Limb (tissue), 2 donors: ENCODE measurements around the gene HLTF.

Experiments
- DNase-seq, 2 donors: peaks; one replicate each; pipeline ENCODE4 v3.0.0-alpha.2; 2016; ENCODE audit errors: extremely low spot score in 2 of 2

HLTF gene

DNA sequence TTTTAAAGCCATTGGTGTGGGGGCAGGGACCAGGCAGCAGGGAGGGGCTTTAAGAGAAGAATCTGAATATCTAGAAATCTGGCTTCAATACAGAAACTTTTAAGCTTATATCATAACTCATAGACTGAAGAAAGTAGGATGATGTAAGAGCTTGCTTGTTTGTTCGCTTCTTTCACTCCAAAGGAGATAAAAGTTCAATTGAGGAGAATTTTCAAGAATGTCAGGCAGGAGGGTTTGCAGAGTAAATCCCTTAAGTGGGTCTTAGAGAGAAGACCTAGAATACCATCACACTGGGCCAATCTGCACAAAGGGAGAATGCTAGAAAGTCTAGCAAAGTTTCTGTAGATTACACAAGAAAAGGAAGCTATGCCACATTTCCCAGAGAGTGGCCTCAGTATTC, 4.1 kb upstream of the HLTF start:
- no peak for DNase-seq

DNA sequence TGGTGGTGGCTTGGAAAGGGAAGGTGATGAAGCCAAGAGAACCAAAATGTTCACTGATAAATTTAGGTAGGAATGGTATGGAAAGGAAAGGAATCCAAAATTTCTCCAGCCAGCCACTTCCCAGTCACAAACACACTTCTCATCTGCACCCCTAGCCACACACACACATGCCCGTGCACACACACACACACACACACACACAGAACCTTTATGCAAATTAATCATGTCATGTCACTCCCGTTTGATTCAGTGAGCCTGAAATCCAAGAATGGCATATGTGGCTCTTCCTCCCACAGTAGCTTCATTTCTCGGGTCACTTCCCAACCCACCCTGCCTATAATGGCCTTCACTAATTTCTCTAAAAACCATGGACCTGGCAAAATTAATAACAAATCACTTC, 3.1 kb upstream of the HLTF start:
- DNase-seq = no peak

GRCh38 chr3:149087208-149087607, 875 bp upstream of the HLTF start:
- DNase-seq = no peak

DNA sequence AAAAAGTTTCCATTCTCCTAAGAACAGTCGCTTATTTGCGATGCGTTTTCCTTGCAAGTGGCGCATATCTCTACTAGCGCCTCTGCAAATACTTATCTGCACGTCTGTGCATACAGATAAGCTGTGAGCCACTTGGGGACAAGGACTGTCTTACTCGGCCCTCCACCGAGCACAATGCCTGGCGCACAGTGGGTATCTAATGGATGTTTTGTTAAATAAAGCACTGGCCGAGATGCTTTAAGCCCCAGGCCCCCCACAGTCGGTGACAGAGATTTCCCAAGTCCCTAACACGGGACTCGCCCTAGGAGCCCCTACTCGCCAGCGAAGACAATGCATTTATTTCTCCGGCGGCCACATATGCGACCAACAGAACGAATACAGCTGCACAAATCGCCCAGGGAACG, 503 bp downstream of the HLTF start:
- DNase-seq = peak in 1 of 2 donors; percentile 30

- no peak for DNase-seq
These were observed 4.6 kb downstream of the HLTF start for GRCh38 chr3:149081772-149082171.

GRCh38 chr3:149080699-149081091, 5.6 kb downstream of the HLTF start:
- no peak for DNase-seq

- DNase-seq = no peak
These were observed 6.2 kb downstream of the HLTF start for GRCh38 chr3:149080011-149080698.

- DNase-seq = no peak
These were observed 8.7 kb downstream of the HLTF start for GRCh38 chr3:149077628-149078027.

DNA sequence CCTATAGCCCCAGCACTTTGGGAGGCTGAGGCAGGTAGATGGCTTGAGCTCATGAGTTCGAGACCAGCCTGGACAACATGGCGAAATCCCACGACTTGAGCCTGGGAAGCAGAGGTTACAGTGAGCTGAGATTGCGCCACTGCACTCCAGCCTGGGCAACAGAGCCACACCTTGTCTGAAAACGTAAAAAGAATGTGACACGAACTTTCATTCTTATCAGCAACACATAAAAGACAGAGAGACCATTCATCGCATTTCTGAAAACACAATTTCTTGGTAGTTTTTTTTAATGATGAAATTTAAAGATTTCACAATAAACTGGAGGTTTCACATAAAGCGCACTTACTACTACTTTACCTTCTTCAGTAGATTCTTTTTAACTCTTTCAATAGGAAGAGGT, 18.4 kb downstream of the HLTF start:
- no peak for DNase-seq

- no peak for DNase-seq
These were observed 24.6 kb downstream of the HLTF start for GRCh38 chr3:149061776-149062175.

DNA sequence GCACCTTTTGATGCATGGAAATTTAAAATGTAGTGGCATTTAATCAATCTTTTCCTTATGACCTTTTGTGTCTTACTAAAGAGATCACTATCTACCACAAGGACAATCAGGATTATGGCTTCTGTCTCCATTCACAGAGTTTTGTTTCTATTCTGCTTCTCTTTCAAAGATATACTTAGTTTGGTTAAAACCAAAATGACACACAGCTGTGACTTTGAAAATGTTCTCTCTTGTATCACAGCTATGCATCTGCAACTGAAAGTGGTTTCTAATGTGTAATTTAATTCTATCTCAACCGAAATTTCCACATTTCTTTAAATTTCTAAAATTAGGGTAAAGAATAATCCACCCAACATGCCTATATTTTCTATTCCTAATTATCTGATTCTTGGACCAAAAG, 27.7 kb downstream of the HLTF start:
- no peak for DNase-seq

DNA sequence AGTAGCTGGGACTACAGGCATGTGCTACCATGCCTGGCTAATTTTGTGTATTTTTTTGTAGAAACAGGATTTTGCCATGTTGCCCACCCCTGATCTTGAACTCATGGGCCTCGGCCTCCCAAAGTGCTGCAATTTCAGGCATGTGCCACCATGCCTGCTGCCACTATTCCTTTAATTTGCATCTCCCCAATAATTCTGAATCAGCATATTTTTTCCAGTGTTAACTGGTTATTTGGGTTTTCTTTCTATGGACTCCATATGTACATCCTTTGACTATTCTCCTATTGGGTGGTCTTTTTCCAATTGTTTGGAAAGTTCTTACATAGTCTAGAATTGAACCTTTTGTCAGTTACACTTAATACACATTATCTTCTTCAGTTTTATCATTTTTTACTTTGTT, 28.1 kb downstream of the HLTF start:
- DNase-seq = no peak

- no peak for DNase-seq
These were observed 30.8 kb downstream of the HLTF start for GRCh38 chr3:149055575-149055974.

- DNase-seq = no peak
These were observed 41.8 kb downstream of the HLTF start for GRCh38 chr3:149044339-149045083.

DNA sequence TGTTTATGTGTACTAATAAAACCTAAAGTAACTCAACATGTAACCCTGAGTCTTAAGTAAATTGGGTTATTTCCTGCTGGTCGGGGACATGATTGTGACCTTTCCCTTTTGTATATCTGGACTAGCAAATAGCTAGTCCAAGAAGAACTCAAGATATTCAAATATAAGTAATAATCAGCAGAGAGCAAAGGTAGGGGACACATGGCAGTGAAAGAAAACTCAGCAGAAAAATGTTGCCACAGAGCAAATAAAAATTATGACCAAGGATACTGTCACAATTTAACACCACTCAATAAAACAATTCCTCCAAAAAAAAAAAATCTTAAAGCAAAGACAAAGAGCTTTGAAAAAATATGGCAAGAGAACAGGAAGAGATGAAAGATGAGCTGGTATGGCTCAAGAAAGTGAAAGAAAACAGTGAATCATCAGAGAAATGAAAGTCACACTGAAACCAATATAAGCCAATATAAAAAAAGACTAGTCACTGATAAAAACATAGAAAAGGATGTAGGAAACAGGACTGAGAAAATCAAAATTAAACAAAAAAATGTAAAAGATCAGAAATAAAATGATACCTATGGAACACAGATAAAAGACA, 43.4 kb downstream of the HLTF start:
- DNase-seq = no peak

- no peak for DNase-seq
These were observed 48.0 kb downstream of the HLTF start for GRCh38 chr3:149038322-149038721.

- DNase-seq = no peak
These were observed 48.6 kb downstream of the HLTF start for GRCh38 chr3:149037684-149038083.

DNA sequence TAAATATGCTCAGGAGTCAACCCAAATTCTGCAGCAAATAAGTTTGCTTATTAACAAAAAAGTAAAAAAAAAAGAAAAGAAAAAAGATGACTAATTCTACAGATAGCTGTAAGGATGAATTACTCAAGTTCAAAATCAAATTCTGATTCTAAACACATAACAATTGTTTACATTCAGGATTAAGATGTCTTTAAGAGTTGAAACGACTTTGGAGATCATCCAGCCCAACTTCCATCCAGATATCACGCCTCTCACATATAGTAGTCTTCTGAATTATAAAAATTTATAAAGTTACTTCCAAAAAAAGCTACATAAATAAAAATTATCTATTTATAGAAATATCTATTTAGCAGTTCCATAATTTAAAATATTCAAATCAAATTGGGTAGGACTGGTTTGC, 55.2 kb downstream of the HLTF start:
- no peak for DNase-seq

DNA sequence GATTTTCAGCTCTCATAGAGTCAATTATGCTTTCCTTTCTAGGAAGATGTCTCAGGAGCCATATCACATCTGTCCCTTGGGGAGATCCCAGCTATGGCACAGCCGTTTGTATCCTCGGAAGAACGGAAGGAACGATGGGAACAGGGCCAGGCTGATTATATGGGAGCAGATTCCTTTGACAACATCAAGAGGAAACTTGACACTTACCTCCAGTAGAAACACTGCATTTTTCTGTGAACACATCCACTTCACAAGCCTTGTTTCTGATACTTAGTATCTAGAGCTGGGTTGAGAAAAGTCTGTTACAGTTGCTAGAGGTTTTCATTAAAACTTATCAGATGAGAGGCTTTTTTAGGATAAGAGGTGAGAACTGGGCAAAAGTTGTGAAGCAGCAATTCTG, 59.6 kb downstream of the HLTF start:
- DNase-seq = no peak

DNA sequence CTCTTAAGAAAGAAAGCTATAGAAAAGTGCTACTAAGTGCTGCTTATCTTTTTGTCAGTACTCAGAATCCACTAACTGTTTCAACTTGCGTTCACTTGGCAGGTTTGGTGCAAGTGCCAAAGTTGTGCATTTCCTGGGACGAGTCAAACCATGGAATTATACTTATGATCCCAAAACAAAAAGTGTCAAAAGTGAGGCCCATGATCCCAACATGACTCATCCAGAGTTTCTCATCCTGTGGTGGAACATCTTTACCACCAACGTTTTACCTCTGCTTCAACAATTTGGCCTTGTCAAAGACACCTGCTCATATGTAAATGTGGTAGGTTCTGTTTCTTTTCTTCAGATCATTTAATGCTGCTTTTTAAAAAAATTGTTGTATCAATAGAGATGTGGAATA, 62.4 kb downstream of the HLTF start:
- no peak for DNase-seq

DNA sequence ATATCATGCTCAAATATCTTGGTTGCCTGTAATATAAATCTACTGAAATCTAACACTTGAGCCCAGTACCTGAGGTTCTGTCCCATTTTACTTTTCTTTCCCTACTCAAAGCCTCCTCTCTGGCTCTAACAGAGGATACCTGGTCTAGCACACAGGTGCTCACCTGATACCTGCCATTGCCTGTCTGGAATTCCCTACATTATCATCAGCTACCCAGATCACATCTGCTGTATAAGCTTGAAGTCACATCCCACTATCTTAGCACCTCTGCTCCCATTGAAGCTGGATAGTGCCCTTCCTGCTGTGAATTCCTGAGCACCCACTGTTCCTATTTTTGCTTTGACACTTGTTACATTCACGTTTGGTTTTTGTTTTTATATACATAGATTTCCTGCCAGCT, 64.5 kb downstream of the HLTF start:
- DNase-seq = no peak

DNA sequence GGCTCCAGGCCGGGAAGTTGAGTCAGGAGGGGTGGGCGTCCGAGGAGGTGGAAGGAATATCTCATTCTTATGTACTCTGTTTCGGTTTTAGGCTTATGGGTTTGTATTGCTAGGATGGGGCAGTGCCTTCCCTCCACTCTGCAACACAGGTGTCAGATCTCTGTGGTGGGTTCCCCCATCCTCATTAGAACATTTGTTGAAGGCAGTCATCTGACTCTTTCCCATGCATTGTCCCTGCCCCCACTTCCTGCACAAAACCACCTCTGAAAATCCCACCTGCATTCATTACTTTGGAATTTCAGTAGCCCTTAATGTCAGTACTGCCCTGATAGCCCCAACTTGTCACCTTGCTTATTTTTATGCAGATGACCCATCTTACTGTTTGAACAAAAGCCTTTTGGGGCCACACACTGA, 65.5 kb downstream of the HLTF start:
- no peak for DNase-seq
